ENCODE results near the gene YAF2. TPM values are rescaled to one million over a fixed set of nuclear protein-coding genes. Genes with fewer than 3 reads are reported as not detected.

The YAF2 gene
- total RNA-seq, 1 donor from 2014 or later: 52.5 TPM

- H3K9me3 Mint-ChIP-seq (ENCODE audit: unreplicated experiment): no peaks in the 10 kb centered on the region
- DNase-seq: no peak
- no peak overlapping the region for H3K27ac Mint-ChIP-seq (ENCODE audit: unreplicated experiment)
- H3K4me3 Mint-ChIP-seq (ENCODE audit: unreplicated experiment): no peak overlapping the region
- H3K27me3 Mint-ChIP-seq (ENCODE audit: unreplicated experiment): no peaks in the 10 kb centered on the region
- H3K4me1 Mint-ChIP-seq (ENCODE audit: low read depth, unreplicated experiment): no peaks in the 10 kb centered on the region
- H3K36me3 Mint-ChIP-seq (ENCODE audit: unreplicated experiment): no peaks in the 10 kb centered on the region
- TF ChIP-seq CTCF (IDR thresholded peaks at IDR 0.05; ENCODE audit: partially characterized antibody, unreplicated experiment): no peak
Measured at GRCh38 chr12:42283739-42284138, 45.7 kb upstream of the YAF2 start.

GRCh38 chr12:42282294-42282693 is 44.2 kb upstream of the YAF2 start:
- Mint-ChIP-seq H3K4me3 (ENCODE audit: unreplicated experiment) (no peak overlapping the region), H3K4me1 (ENCODE audit: low read depth, unreplicated experiment) (no peaks in the 10 kb centered on the region), H3K27ac (ENCODE audit: unreplicated experiment) (no peak overlapping the region), H3K36me3 (ENCODE audit: unreplicated experiment) (no peaks in the 10 kb centered on the region), H3K27me3 (ENCODE audit: unreplicated experiment) (peaks cover 2% of the 10 kb centered on the region), H3K9me3 (ENCODE audit: unreplicated experiment) (no peaks in the 10 kb centered on the region)
- TF ChIP-seq CTCF (IDR thresholded peaks at IDR 0.05; ENCODE audit: partially characterized antibody, unreplicated experiment): no peak
- DNase-seq: no peak

GRCh38 chr12:42281844-42282243 is 43.8 kb upstream of the YAF2 start:
- Mint-ChIP-seq H3K27me3 (ENCODE audit: unreplicated experiment) (peaks cover 2% of the 10 kb centered on the region), H3K27ac (ENCODE audit: unreplicated experiment) (no peak overlapping the region), H3K9me3 (ENCODE audit: unreplicated experiment) (no peaks in the 10 kb centered on the region), H3K4me3 (ENCODE audit: unreplicated experiment) (no peak overlapping the region), H3K4me1 (ENCODE audit: low read depth, unreplicated experiment) (no peaks in the 10 kb centered on the region), H3K36me3 (ENCODE audit: unreplicated experiment) (no peaks in the 10 kb centered on the region)
- no peak for TF ChIP-seq CTCF (IDR thresholded peaks at IDR 0.05; ENCODE audit: partially characterized antibody, unreplicated experiment)
- no peak for DNase-seq

GRCh38 chr12:42281278-42281677 is 43.2 kb upstream of the YAF2 start:
- H3K36me3 Mint-ChIP-seq (ENCODE audit: unreplicated experiment): no peaks in the 10 kb centered on the region
- no peak overlapping the region for H3K4me3 Mint-ChIP-seq (ENCODE audit: unreplicated experiment)
- no peaks in the 10 kb centered on the region for H3K4me1 Mint-ChIP-seq (ENCODE audit: low read depth, unreplicated experiment)
- peaks cover 2% of the 10 kb centered on the region for H3K27me3 Mint-ChIP-seq (ENCODE audit: unreplicated experiment)
- no peaks in the 10 kb centered on the region for H3K9me3 Mint-ChIP-seq (ENCODE audit: unreplicated experiment)
- no peak overlapping the region for H3K27ac Mint-ChIP-seq (ENCODE audit: unreplicated experiment)
- TF ChIP-seq CTCF (IDR thresholded peaks at IDR 0.05; ENCODE audit: partially characterized antibody, unreplicated experiment): no peak
- no peak for DNase-seq

GRCh38 chr12:42278128-42278510 is 40.1 kb upstream of the YAF2 start:
- Mint-ChIP-seq H3K27me3 (ENCODE audit: unreplicated experiment) (peaks cover 2% of the 10 kb centered on the region), H3K4me1 (ENCODE audit: low read depth, unreplicated experiment) (no peaks in the 10 kb centered on the region), H3K4me3 (ENCODE audit: unreplicated experiment) (no peak overlapping the region), H3K9me3 (ENCODE audit: unreplicated experiment) (no peaks in the 10 kb centered on the region), H3K27ac (ENCODE audit: unreplicated experiment) (no peak overlapping the region), H3K36me3 (ENCODE audit: unreplicated experiment) (no peaks in the 10 kb centered on the region)
- no peak for TF ChIP-seq CTCF (IDR thresholded peaks at IDR 0.05; ENCODE audit: partially characterized antibody, unreplicated experiment)
- DNase-seq: no peak

Data from glutamatergic neuron (in vitro differentiated cells).